BLaER1 treated with 17β-estradiol and CSF1 and Interleukin-3, amounts not matched to agents 10 nM and 100 nM (cell line): ENCODE results near the gene NOL7.

Experiments used
- H3K27ac ChIP-seq, 11 experiments: shearing (Covaris generic); formaldehyde crosslinking; 2 replicates each; pipeline ENCODE4 v1.8.1; 2022
- H3K27me3 ChIP-seq, 11 experiments: shearing (Covaris generic); formaldehyde crosslinking; 2 replicates each; pipeline ENCODE4 v1.8.1; 2022
- H3K36me3 ChIP-seq, 11 experiments: shearing (Covaris generic); formaldehyde crosslinking; 2 replicates each; pipeline ENCODE4 v1.8.1; 2022
- H3K4me1 ChIP-seq, 10 experiments: shearing (Covaris generic); formaldehyde crosslinking; 2 replicates each; pipeline ENCODE4 v1.8.1; 2022
- H3K4me2 ChIP-seq, 11 experiments: shearing (Covaris generic); formaldehyde crosslinking; 2 replicates each; pipeline ENCODE4 v1.8.1; 2022
- H3K4me3 ChIP-seq, 10 experiments: shearing (Covaris generic); formaldehyde crosslinking; 2 replicates each; pipeline ENCODE4 v1.8.1; 2022
- H3K9ac ChIP-seq, 11 experiments: shearing (Covaris generic); formaldehyde crosslinking; 2 replicates each; pipeline ENCODE4 v1.8.1; 2022
- H3K9me3 ChIP-seq, 11 experiments: shearing (Covaris generic); formaldehyde crosslinking; replicated peaks in 1 of 11; 2 replicates each; pipeline ENCODE4 v1.8.1; 2022
- H4K20me1 ChIP-seq, 11 experiments: shearing (Covaris generic); formaldehyde crosslinking; 2 replicates each; pipeline ENCODE4 v1.8.1; 2022
- Cebpa-rat ChIP-seq, 11 experiments: shearing (Covaris generic); IDR thresholded peaks; 2 replicates each; pipeline ENCODE4 v1.8.1; 2022

Gene NOL7

DNA sequence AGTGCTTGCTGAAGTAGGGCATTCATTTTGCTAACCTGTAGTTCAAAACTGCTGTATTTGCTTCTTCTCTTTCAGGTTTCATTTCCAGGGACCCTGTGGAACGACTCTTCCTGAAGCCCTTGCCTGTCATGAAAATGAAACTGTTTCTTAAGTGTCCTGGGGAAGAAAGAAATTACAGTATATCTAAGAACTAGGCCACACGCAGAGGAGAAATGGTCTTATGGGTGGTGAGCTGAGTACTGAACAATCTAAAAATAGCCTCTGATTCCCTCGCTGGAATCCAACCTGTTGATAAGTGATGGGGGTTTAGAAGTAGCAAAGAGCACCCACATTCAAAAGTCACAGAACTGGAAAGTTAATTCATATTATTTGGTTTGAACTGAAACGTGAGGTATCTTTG is 3.4 kb upstream of the NOL7 start:
- H3K4me1 ChIP-seq, result peaks cover 32 to 47% (median 37%) of the 10 kb centered on the region in 10 experiments
- no peaks in the 10 kb centered on the region for H3K9me3 ChIP-seq
- peak overlapping the region in 6 of 11 experiments; percentile 5 to 39 (median 25); a peak in 6 of 22 replicates for H3K9ac ChIP-seq
- peak overlapping the region in 4 of 11 experiments; percentile 2 to 41 (median 14); a peak in 3 of 22 replicates for H3K27ac ChIP-seq
- H3K27me3 ChIP-seq, result no peaks in the 10 kb centered on the region
- peaks cover 9 to 15% (median 13%) of the 10 kb centered on the region in 11 experiments; a peak in 20 of 22 replicates for H4K20me1 ChIP-seq
- no peak overlapping the region for H3K4me3 ChIP-seq
- peak overlapping the region in 10 of 11 experiments; percentile 6 to 49 (median 28); a peak in 13 of 22 replicates for H3K4me2 ChIP-seq
- H3K36me3 ChIP-seq, result peaks cover 2 to 13% (median 4%) of the 10 kb centered on the region in 11 experiments; a peak in 19 of 22 replicates
- TF ChIP-seq Cebpa-rat (IDR thresholded peaks at IDR 0.05), result no peak

DNA sequence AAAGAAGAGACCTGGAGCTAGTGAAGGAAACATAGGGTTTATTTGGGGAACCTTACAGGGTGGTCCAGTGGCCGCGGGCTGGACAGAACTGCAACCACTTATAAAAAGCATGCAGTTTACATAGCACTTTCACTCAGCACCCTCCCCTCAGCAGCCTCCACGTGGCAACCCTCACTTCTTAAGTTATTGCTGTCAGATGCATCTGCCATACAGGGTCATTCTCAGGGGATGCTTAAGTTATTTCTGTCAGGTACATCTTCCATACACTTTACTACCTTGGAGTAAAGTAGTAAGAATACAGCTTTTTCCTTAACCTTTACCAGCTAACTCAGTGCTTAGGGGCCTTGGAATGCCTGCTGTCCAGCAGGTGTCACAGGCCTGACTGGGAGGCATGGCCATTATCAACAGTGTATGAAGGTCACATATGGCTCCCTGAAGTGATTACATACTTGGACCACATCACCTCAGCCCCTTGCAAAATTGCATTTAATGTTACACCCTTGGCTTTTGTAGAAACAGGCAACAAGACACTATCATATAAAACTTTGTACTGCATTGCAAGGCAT is 2.0 kb upstream of the NOL7 start:
- no peak overlapping the region for H3K4me3 ChIP-seq
- H3K27ac ChIP-seq, result no peak overlapping the region; a peak in 1 of 22 replicates
- no peaks in the 10 kb centered on the region for H3K9me3 ChIP-seq
- H3K27me3 ChIP-seq, result no peaks in the 10 kb centered on the region
- H3K36me3 ChIP-seq, result peaks cover 15 to 24% (median 18%) of the 10 kb centered on the region in 11 experiments
- peaks cover 20 to 29% (median 25%) of the 10 kb centered on the region in 11 experiments; a peak in 20 of 22 replicates for H4K20me1 ChIP-seq
- peak overlapping the region in 2 of 11 experiments; percentile 95 to 99; a peak in 1 of 22 replicates for H3K9ac ChIP-seq
- no peak for TF ChIP-seq Cebpa-rat (IDR thresholded peaks at IDR 0.05)
- peak overlapping the region; percentile 2 to 97 (median 86); a peak in 19 of 22 replicates for H3K4me2 ChIP-seq
- H3K4me1 ChIP-seq, result peaks cover 40 to 59% (median 47%) of the 10 kb centered on the region in 10 experiments

DNA sequence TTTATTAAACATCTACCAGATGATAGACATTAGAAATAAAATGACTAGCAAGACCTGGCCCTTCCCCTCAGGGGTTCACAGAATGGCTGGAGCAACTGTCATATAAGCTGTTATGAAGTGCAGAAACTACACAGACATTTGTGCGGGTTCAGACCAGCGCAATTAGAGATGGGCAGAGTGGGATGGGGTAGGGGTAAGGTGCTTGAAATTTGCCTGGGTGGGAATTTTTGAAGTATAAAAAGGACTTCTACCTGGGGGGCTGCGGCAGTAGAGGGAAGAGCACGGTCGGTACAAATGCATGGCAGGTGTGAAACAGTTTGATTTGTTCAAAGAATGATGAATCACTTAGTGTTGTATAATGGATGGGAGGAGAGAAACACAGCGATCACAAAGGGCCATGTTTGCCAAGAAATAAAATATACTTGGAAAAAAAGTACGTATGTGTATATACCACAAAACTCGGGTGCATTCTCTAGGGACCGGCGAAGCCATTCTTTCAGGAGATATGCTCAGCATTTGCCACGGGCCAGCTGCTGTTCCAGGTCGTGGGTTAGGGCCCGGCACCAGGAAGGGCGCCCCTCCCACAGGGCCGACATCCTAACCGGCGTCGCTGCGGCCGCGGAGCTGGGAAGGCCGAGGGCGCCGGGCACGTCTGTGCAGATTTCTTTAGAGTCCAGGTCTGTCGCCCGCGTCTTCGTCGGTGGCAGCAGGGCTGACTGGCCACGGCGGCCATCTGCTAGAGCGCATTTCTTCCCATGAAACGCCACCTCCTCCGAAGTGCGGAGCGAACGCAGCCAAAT is 809 bp upstream of the NOL7 start:
- Histone ChIP-seq H3K27ac (peak overlapping the region; percentile 82 to 99 (median 95)), H3K27me3 (no peaks in the 10 kb centered on the region), H4K20me1 (peaks cover 24 to 40% (median 34%) of the 10 kb centered on the region in 11 experiments; a peak in 20 of 22 replicates), H3K4me3 (peak overlapping the region; percentile 70 to 96 (median 88)), H3K9me3 (no peaks in the 10 kb centered on the region), H3K36me3 (peaks cover 26 to 35% (median 30%) of the 10 kb centered on the region in 11 experiments), H3K4me2 (peak overlapping the region; percentile 76 to 97 (median 88)), H3K4me1 (peaks cover 40 to 59% (median 47%) of the 10 kb centered on the region in 10 experiments), H3K9ac (peak overlapping the region; percentile 89 to 99 (median 95))
- no peak for TF ChIP-seq Cebpa-rat (IDR thresholded peaks at IDR 0.05)

DNA sequence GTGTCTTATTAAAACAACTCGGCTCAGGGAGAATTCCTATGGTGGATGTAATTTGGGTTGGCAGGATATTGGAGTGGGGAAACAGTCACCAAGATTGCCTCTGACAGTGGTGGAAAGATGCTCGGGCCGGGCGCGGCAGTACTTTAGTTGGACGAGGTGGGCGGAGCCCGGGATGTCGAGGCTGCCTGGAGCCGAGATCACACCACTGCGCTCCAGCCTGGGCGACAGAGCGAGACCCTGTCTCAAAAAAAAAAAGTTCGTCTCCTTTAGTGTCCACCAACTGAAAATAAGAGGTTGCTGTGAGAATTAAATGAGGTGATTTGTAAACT is 621 bp downstream of the NOL7 start:
- no peak for TF ChIP-seq Cebpa-rat (IDR thresholded peaks at IDR 0.05)
- Histone ChIP-seq H3K27me3 (no peaks in the 10 kb centered on the region), H3K9ac (peak overlapping the region; percentile 89 to 99 (median 95)), H3K4me1 (peaks cover 39 to 52% (median 44%) of the 10 kb centered on the region in 10 experiments), H3K27ac (peak overlapping the region; percentile 76 to 99 (median 95)), H3K4me2 (peak overlapping the region; percentile 83 to 94 (median 88)), H3K4me3 (peak overlapping the region; percentile 70 to 96 (median 88)), H3K9me3 (no peaks in the 10 kb centered on the region), H3K36me3 (peaks cover 39 to 49% (median 45%) of the 10 kb centered on the region in 11 experiments), H4K20me1 (peaks cover 32 to 55% (median 45%) of the 10 kb centered on the region in 11 experiments; a peak in 20 of 22 replicates)

DNA sequence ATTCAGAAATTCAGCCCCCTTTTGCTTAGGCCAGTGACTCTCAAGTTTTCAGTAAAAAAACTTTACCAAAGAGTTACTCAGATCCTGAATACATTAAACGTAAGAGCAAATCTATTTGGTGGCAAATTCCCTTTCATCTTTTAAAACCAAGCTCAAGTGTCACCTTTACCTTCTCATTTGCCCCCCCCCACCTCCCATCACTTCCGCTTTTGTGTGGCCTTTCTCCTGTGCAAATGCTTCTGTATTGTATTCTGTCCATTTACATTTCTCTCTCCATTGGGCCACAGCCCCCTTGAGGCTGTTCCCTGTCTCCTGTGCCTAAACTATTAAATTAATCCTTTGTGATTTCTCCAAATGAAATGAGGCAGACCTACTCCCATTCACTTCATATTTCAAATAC is 1.9 kb downstream of the NOL7 start:
- H3K9ac ChIP-seq, result peak overlapping the region in 9 of 11 experiments; percentile 89 to 99 (median 95); a peak in 14 of 22 replicates
- peak overlapping the region; percentile 70 to 96 (median 88); a peak in 16 of 20 replicates for H3K4me3 ChIP-seq
- H3K4me1 ChIP-seq, result peaks cover 31 to 43% (median 37%) of the 10 kb centered on the region in 10 experiments
- H4K20me1 ChIP-seq, result peaks cover 40 to 68% (median 55%) of the 10 kb centered on the region in 11 experiments; a peak in 20 of 22 replicates
- H3K27ac ChIP-seq, result no peak overlapping the region
- peak overlapping the region; percentile 83 to 94 (median 88) for H3K4me2 ChIP-seq
- no peak for TF ChIP-seq Cebpa-rat (IDR thresholded peaks at IDR 0.05)
- no peaks in the 10 kb centered on the region for H3K9me3 ChIP-seq
- H3K27me3 ChIP-seq, result no peaks in the 10 kb centered on the region
- H3K36me3 ChIP-seq, result peaks cover 52 to 62% (median 58%) of the 10 kb centered on the region in 11 experiments

DNA sequence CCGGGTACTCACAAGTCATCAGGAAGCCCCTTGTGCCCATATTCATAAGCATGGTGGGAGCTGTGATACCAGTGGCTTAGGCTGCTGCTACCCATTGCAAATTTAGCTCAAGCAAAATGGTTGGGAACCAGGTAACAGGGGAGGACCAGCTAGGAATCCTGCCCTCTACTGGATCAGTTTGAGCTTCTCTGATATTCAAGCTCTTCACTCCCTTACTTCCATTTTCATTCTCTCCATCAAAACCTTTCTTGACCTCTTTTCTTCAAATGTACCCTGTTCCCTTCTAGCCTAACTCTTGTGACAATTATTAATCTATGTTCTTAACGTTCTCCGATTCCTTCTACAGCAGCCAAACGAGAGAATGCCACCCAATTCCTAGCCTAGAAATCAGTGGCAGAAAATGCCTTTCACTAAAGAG is 9.7 kb downstream of the NOL7 start:
- TF ChIP-seq Cebpa-rat (IDR thresholded peaks at IDR 0.05), result no peak
- Histone ChIP-seq H3K9ac (no peak overlapping the region), H4K20me1 (peaks cover 18 to 97% (median 46%) of the 10 kb centered on the region in 11 experiments; a peak in 18 of 22 replicates), H3K27me3 (no peaks in the 10 kb centered on the region), H3K4me3 (no peak overlapping the region), H3K4me2 (no peak overlapping the region), H3K4me1 (peaks cover 0 to 15% (median 0%) of the 10 kb centered on the region in 10 experiments; a peak in 4 of 20 replicates), H3K9me3 (no peaks in the 10 kb centered on the region), H3K27ac (no peak overlapping the region), H3K36me3 (peaks cover 97 to 100% (median 99%) of the 10 kb centered on the region in 11 experiments)

DNA sequence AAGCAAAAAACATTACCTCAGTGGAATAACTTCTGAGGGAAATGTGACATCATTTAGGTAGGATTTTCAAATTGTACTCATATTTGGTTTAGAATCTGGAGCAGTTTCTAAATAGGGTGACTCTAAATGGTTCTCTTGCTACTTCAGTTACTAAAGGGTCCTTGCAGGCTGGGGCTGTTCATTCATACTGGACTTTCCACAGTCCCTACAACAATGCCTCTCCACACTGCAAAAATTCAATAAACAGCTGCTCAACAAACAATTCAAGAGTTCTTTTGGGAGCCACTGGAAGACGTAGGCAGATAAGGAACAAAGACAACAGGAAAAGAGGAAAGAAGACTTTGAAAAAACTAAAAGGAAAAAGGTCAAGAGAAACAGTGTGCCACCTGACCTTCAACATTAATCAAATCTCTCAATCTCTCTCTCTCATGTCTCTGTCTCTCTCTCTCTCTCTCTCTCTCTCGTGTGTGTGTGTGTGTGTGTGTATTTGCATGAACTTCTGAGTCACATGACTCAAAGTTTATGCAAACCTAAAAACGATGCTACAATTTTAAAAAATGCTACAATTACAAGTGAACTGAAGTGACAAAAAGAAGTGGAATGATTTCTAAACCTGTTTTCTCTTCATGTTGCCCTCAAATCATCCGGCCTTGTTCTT is 14.5 kb downstream of the NOL7 start:
- Histone ChIP-seq H3K4me2 (no peak overlapping the region), H3K27ac (no peak overlapping the region), H4K20me1 (peaks cover 2 to 71% (median 11%) of the 10 kb centered on the region in 11 experiments; a peak in 14 of 22 replicates), H3K27me3 (no peaks in the 10 kb centered on the region), H3K9ac (no peak overlapping the region), H3K4me1 (peaks cover 0 to 24% (median 0%) of the 10 kb centered on the region in 10 experiments; a peak in 5 of 20 replicates), H3K36me3 (peaks cover 93 to 100% (median 99%) of the 10 kb centered on the region in 11 experiments), H3K4me3 (no peak overlapping the region), H3K9me3 (no peaks in the 10 kb centered on the region)
- no peak for TF ChIP-seq Cebpa-rat (IDR thresholded peaks at IDR 0.05)

DNA sequence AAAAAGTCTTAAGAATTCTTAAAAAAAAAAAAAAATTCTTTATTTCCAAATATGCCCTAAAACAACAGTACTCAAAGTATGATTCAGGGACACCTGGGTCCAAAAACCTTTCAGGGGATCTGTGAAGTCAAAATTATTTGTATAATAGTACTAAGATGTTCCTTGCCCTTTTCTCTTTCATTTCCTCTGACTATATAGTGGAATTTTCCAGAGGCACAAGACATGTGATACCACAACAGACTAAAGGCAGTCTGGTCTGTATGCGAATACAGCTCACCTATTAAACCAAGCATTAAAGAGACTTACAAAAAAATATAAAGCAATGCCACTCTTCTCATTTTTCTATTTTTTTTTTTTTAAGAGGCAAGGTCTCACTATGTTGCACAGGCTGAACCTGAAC is 15.4 kb downstream of the NOL7 start:
- Histone ChIP-seq H3K9ac (no peak overlapping the region), H4K20me1 (peaks cover 0 to 67% (median 6%) of the 10 kb centered on the region in 11 experiments; a peak in 8 of 22 replicates), H3K36me3 (peaks cover 87 to 100% (median 99%) of the 10 kb centered on the region in 11 experiments), H3K27me3 (no peaks in the 10 kb centered on the region), H3K4me2 (no peak overlapping the region), H3K4me1 (peaks cover 0 to 25% (median 3%) of the 10 kb centered on the region in 10 experiments; a peak in 11 of 20 replicates), H3K27ac (no peak overlapping the region), H3K9me3 (no peaks in the 10 kb centered on the region), H3K4me3 (no peak overlapping the region)
- TF ChIP-seq Cebpa-rat (IDR thresholded peaks at IDR 0.05), result no peak
